OCI-LY7 (cell line): ENCODE measurements around the gene SEMA3E. TPM values are rescaled to one million over a fixed set of nuclear protein-coding genes. Genes with fewer than 3 reads are reported as not detected.

Source experiments
- BruUV-seq: library from RNA; stranded (reverse); fragments of 400-500 nt; replicated peaks from 2 replicates; lab custom pipeline; 2021; lab: Mats Ljungman, UMichigan
- CTCF ChIA-PET: fragments of 300-600 bp; sonication (Branson Sonifier 250); formaldehyde crosslinking; loops from one replicate; lab custom pipeline; 2022; ENCODE audit warnings: antibody characterized with exemption; ENCODE audit not compliant: unreplicated experiment; lab: Charles Lee
- POLR2A ChIA-PET: fragments of 300-600 bp; sonication (Branson Sonifier 250); formaldehyde crosslinking; loops from one replicate; lab custom pipeline; 2022; ENCODE audit warnings: antibody characterized with exemption; lab: Charles Lee
- DNase-seq: peaks from one replicate; pipeline ENCODE4 v3.0.0-alpha.2; 2015; ENCODE audit warnings: low spot score
- H2AFZ ChIP-seq: fragments of 200-600 bp; sonication (generic), shearing (Covaris generic); 2 replicates; pipeline ENCODE4 v1.6.1; 2014; ENCODE audit warnings: mild to moderate bottlenecking, antibody characterized with exemption, low read length, moderate library complexity
- H3K27ac ChIP-seq: fragments of 200-600 bp; sonication (generic); 2 replicates; pipeline ENCODE4 v1.5.1; 2014; ENCODE audit warnings: mixed run types, low read depth, mild to moderate bottlenecking, moderate library complexity, low read length, inconsistent platforms; ENCODE audit not compliant: poor library complexity, severe bottlenecking
- H3K36me3 ChIP-seq: fragments of 200-600 bp; sonication (generic); 2 replicates; pipeline ENCODE4 v1.6.1; 2014; ENCODE audit warnings: mild to moderate bottlenecking, antibody characterized with exemption, low read length, moderate library complexity, mixed read lengths; ENCODE audit not compliant: insufficient read depth
- H3K4me1 ChIP-seq: fragments of 200-600 bp; sonication (generic); 2 replicates; pipeline ENCODE4 v1.5.1; 2014; ENCODE audit warnings: mild to moderate bottlenecking, low read length; ENCODE audit not compliant: insufficient read depth, poor library complexity, severe bottlenecking
- H3K4me2 ChIP-seq: fragments of 200-600 bp; sonication (generic); 2 replicates; pipeline ENCODE4 v1.6.1; 2014; ENCODE audit warnings: mild to moderate bottlenecking, low read length
- H3K4me3 ChIP-seq: fragments of 200-600 bp; sonication (generic); 2 replicates; pipeline ENCODE4 v1.5.1; 2014; ENCODE audit warnings: mild to moderate bottlenecking, low read depth, low read length; ENCODE audit not compliant: poor library complexity, severe bottlenecking
- H3K79me2 ChIP-seq: fragments of 200-600 bp; sonication (generic); 2 replicates; pipeline ENCODE4 v1.6.1; 2016; ENCODE audit warnings: low read depth, mild to moderate bottlenecking, low read length, moderate library complexity, mixed read lengths; ENCODE audit not compliant: insufficient read depth
- H3K9me2 ChIP-seq: fragments of 200-600 bp; sonication (generic); 2 replicates; pipeline ENCODE4 v1.6.1; 2016; ENCODE audit warnings: mild to moderate bottlenecking, low read length, mixed read lengths; ENCODE audit not compliant: insufficient read depth
- H3K9me3 ChIP-seq: fragments of 200-600 bp; sonication (generic); 2 replicates; pipeline ENCODE4 v1.6.1; 2014; ENCODE audit warnings: mild to moderate bottlenecking, mixed run types, low read length, mixed read lengths
- H4K20me1 ChIP-seq: fragments of 200-600 bp; sonication (generic); 2 replicates; pipeline ENCODE4 v1.6.1; 2014; ENCODE audit warnings: mild to moderate bottlenecking, antibody characterized with exemption, low read length, moderate library complexity, mixed read lengths; ENCODE audit not compliant: insufficient read depth
- EZH2phosphoT487 ChIP-seq: fragments of 200-600 bp; sonication (generic); IDR thresholded peaks from 2 replicates; pipeline ENCODE4 v1.6.1; 2018; ENCODE audit warnings: low read depth, borderline replicate concordance, mild to moderate bottlenecking, mixed run types, antibody characterized with exemption, low read length, moderate library complexity, mixed read lengths
- intact Hi-C: fragments of 100-400 bp; cut with micrococcal nuclease; formaldehyde crosslinking; loops from one replicate; pipeline ENCODE4 v1.10.0; 2022; ENCODE audit not compliant: unreplicated experiment
- total RNA-seq, 2 experiments: library from RNA; depleted of rRNA in 1 of 2; stranded (reverse); fragments of >200 nt in 1 of 2; shearing (Covaris generic) in 1 of 2; gene quantifications; 2 replicates each; pipeline ENCODE4 v1.2.3, GENCODE V29; 2014 to 2022
- TF ChIP-seq, protein P1 (sequence below): fragments of 200-600 bp; sonication (generic); conservative IDR thresholded peaks from 2 replicates; pipeline ENCODE4 v1.5.1; 2014; ENCODE audit warnings: mild to moderate bottlenecking, antibody characterized with exemption, low read length, moderate library complexity, mixed read lengths

The SEMA3E gene
- total RNA-seq, 2 experiments from 2014 or later, result 0.06 TPM; not detected in 1

DNA sequence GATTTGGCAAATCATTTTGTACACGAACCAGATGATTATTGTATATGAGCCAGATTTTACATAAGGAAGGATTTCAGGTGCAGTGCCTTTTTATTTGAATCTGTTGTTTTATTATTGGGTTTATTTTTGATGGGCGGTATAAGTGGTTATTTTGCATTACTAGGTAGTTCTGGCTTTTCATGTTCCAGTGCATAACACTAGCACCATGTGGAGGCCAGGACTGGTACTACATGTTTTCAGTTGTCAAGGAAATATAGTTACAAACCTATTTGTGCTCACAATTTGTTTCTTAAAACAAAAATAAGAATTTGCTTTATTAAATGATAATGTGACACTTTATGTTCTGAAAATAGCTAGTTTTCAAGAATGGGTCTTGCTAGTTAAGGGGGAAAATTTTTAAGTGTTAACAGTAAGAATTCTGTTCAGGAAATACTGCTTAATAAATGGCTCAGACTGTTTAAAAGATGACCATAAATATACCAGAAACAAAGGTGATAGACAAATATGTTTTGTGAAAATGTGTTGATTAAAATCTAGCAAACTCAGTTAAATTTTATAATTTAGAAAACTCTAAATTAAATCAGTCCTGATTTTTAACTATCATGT lies 7.1 kb upstream of the SEMA3E start:
- no peaks in the 10 kb centered on the region for H3K9me3 ChIP-seq
- H3K79me2 ChIP-seq, result no peaks in the 10 kb centered on the region
- H3K36me3 ChIP-seq, result no peaks in the 10 kb centered on the region
- no TSS peak for BruUV-seq
- no peak overlapping the region for H3K27ac ChIP-seq
- TF ChIP-seq EZH2phosphoT487, result no peak
- TF ChIP-seq, protein P1, sequence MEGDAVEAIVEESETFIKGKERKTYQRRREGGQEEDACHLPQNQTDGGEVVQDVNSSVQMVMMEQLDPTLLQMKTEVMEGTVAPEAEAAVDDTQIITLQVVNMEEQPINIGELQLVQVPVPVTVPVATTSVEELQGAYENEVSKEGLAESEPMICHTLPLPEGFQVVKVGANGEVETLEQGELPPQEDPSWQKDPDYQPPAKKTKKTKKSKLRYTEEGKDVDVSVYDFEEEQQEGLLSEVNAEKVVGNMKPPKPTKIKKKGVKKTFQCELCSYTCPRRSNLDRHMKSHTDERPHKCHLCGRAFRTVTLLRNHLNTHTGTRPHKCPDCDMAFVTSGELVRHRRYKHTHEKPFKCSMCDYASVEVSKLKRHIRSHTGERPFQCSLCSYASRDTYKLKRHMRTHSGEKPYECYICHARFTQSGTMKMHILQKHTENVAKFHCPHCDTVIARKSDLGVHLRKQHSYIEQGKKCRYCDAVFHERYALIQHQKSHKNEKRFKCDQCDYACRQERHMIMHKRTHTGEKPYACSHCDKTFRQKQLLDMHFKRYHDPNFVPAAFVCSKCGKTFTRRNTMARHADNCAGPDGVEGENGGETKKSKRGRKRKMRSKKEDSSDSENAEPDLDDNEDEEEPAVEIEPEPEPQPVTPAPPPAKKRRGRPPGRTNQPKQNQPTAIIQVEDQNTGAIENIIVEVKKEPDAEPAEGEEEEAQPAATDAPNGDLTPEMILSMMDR, result peak; percentile 80
- H2AFZ ChIP-seq, result no peak overlapping the region
- H3K4me1 ChIP-seq, result no peaks in the 10 kb centered on the region
- ChIA-PET POLR2A (no interaction called here), CTCF (no interaction called here)
- intact Hi-C loops, result loop anchor here (1.0 to 10.0 kb wide), 2 partner anchors 141 to 245 kb away; no protein-coding TSS in a partner anchor
- no peak overlapping the region for H3K4me3 ChIP-seq
- H3K9me2 ChIP-seq, result no peaks in the 10 kb centered on the region
- peak; percentile 34 for DNase-seq
- no peak overlapping the region for H3K4me2 ChIP-seq
- H4K20me1 ChIP-seq, result no peaks in the 10 kb centered on the region

DNA sequence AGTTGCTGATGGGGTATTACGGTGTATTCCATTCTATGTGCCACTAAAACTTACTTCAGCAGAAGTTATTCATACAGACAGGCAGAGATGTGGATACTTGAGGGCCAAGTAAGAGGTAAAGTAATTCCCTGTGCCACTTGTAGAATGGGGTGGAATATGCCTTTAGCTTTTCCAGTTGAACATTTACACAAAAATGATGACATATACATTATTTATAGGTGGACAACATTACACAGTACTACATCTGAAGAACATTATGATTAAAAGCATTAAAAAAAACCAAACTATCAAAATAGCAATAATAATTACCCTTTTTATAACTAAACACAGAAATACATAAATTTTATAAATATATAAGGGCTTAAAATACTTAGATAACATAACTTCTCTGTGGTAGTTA lies 3.5 kb upstream of the SEMA3E start:
- H3K9me3 ChIP-seq, result no peaks in the 10 kb centered on the region
- no peaks in the 10 kb centered on the region for H3K4me1 ChIP-seq
- H3K4me2 ChIP-seq, result no peak overlapping the region
- no peak for DNase-seq
- intact Hi-C loops, result loop anchor here (10.0 kb wide), 1 partner anchor 138 kb away; no protein-coding TSS in a partner anchor
- H3K36me3 ChIP-seq, result no peaks in the 10 kb centered on the region
- H3K27ac ChIP-seq, result no peak overlapping the region
- BruUV-seq, result no TSS peak
- no peaks in the 10 kb centered on the region for H3K9me2 ChIP-seq
- H3K79me2 ChIP-seq, result no peaks in the 10 kb centered on the region
- no peak overlapping the region for H2AFZ ChIP-seq
- no peak overlapping the region for H3K4me3 ChIP-seq
- no peaks in the 10 kb centered on the region for H4K20me1 ChIP-seq
- CTCF ChIA-PET, result no interaction called here
- no peak for TF ChIP-seq EZH2phosphoT487
- TF ChIP-seq, protein P1, result no peak
- POLR2A ChIA-PET, result interaction anchor here (0.8 kb wide), 1 partner anchor 247 kb away, joined by 3 read pairs; no protein-coding TSS in a partner anchor

DNA sequence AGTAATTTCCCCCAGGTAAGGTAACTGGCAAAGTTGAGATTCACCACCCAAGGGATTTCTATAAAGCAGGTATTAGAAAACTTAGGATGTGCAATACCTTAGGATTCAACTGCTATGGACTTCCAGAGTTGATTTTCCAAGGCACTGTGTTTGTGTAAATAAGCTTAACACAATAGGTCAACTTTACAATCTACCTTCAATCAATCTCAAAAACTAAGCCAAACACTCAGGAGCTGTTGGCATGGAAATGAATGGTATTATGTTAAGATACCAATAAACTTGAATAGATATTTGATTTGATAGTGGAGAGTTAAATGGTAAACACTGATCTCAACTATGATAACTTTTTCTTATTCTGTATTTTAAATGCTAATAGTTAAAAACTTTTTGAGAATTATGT lies 762 bp upstream of the SEMA3E start:
- Histone ChIP-seq H3K79me2 (no peaks in the 10 kb centered on the region), H2AFZ (no peak overlapping the region), H3K9me3 (no peaks in the 10 kb centered on the region), H3K4me1 (no peaks in the 10 kb centered on the region), H3K4me3 (no peak overlapping the region), H3K4me2 (no peak overlapping the region), H3K27ac (no peak overlapping the region), H4K20me1 (no peaks in the 10 kb centered on the region), H3K9me2 (no peaks in the 10 kb centered on the region), H3K36me3 (no peaks in the 10 kb centered on the region)
- TF ChIP-seq EZH2phosphoT487, result no peak
- TF ChIP-seq, protein P1, result no peak
- CTCF ChIA-PET, result no interaction called here
- intact Hi-C loops, result loop anchor here (10.0 kb wide), 1 partner anchor 135 kb away; no protein-coding TSS in a partner anchor
- POLR2A ChIA-PET, result no interaction called here
- BruUV-seq, result no TSS peak
- DNase-seq, result no peak
